Cerebellar nuclear complex (tissue), 1 donor: ENCODE data around the gene ARMS2.

Experiments used
- DNase-seq, 2 experiments: peaks; one replicate each; lab custom pipeline; 2025; lab: John Stamatoyannopoulos, UW

Gene ARMS2

GRCh38 chr10:122450353-122450990 is 4.0 kb upstream of the ARMS2 start:
- no peak for DNase-seq

GRCh38 chr10:122454071-122454470 is 382 bp upstream of the ARMS2 start:
- DNase-seq, result no peak

GRCh38 chr10:122455376-122456079 is 1.1 kb downstream of the ARMS2 start:
- DNase-seq, result no peak

- no peak for DNase-seq
Measured at GRCh38 chr10:122457934-122458333, 3.5 kb downstream of the ARMS2 start.

DNA sequence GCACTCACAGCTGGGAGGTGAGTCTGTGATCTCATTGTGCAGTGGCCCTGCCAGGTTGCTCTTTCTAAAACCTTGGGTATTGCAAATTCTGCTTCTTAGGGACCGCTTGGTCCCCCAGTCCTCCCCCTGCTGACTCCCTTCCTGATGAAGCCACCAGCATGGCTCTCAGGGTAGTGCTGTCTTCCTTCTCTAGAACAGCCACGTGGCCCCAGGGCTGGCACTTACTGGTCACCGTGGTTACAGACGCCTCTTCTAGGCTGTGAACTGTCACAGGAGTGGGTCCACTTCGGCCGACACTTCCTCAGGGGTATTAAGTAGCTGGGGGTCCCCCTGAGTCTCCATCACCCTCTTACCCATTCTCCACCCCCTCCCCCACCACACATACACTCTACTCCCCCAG is 4.2 kb downstream of the ARMS2 start:
- no peak for DNase-seq

- DNase-seq, result no peak
Measured at GRCh38 chr10:122459561-122460273, 5.3 kb downstream of the ARMS2 start.

DNA sequence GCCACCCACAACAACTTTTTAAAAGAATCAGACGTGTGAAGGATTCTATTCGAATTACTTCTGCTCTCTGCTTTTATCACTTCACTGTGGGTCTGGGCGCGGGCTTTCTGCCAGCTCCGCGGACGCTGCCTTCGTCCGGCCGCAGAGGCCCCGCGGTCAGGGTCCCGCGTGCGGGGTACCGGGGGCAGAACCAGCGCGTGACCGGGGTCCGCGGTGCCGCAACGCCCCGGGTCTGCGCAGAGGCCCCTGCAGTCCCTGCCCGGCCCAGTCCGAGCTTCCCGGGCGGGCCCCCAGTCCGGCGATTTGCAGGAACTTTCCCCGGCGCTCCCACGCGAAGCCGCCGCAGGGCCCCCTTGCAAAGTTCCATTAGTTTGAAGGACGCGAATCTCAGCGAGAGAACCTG is 6.4 kb downstream of the ARMS2 start:
- DNase-seq, result no peak

- no peak for DNase-seq
Measured at GRCh38 chr10:122461367-122461728, 6.9 kb downstream of the ARMS2 start, which contains the start of gene HTRA1. Gene HTRA1 (plus strand): TSS chr10:122461553. CDS start chr10:122461653, 100 bp downstream.

- no peak for DNase-seq
Measured at GRCh38 chr10:122461729-122462532, 7.5 kb downstream of the ARMS2 start.

GRCh38 chr10:122462533-122463465 is 8.3 kb downstream of the ARMS2 start:
- DNase-seq, result no peak

GRCh38 chr10:122463466-122464249 is 9.2 kb downstream of the ARMS2 start:
- no peak for DNase-seq

- DNase-seq, result no peak
Measured at GRCh38 chr10:122464250-122464510, 9.7 kb downstream of the ARMS2 start.

GRCh38 chr10:122464586-122464985 is 10.1 kb downstream of the ARMS2 start:
- DNase-seq, result no peak

DNA sequence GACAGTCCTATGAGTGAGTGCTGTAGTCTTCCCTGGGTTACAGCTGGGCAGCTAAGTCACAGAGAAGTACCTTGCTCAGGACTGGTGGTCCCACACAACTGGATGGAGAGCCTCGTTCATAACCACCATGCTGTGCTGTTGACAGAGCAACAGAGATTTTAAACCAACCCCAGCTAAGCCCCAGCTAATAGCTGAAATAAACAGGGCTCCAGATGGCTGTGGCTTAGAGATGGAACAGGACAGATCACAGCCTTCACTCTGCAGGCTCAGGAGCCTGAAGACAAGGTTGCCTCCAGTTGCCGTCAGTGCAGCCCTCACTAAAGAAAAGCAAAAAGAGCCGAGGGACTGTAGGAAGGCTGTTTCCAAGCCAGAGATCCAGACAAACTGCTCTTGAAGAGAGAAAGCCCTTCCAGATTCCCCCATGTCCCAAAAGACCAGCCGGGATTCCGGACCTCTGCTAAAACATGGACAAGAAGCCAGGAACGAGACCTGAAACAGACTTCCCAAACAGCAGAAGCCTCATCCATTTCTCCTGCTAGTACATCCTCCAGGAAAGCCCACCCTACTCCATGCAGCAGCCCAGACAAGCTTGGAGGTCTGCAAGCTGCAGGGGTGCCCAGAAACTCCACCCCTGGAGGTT is 11.1 kb downstream of the ARMS2 start:
- no peak for DNase-seq

DNA sequence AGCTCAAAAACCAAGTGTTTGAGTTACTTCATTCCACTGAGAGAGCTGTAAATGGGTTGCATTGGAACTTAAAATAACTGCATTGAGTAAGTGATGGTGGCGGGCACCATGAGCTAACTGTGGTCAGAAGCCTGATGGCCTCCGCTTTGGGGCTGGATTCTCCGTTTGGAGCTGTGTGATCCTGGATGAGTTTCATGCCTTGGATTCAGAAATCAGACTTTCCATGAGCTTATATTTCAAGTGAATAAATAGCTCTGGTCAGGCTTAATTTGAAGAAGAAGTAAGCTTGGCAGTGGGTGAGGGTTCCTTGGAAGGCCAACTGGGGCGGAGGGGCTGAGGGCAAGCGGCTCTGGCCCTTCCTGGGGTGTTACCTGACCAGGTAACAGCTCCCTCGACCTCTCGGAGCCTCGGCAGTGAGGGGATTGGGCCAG is 12.5 kb downstream of the ARMS2 start:
- no peak for DNase-seq

- no peak for DNase-seq
Measured at GRCh38 chr10:122467701-122468100, 13.2 kb downstream of the ARMS2 start.

DNA sequence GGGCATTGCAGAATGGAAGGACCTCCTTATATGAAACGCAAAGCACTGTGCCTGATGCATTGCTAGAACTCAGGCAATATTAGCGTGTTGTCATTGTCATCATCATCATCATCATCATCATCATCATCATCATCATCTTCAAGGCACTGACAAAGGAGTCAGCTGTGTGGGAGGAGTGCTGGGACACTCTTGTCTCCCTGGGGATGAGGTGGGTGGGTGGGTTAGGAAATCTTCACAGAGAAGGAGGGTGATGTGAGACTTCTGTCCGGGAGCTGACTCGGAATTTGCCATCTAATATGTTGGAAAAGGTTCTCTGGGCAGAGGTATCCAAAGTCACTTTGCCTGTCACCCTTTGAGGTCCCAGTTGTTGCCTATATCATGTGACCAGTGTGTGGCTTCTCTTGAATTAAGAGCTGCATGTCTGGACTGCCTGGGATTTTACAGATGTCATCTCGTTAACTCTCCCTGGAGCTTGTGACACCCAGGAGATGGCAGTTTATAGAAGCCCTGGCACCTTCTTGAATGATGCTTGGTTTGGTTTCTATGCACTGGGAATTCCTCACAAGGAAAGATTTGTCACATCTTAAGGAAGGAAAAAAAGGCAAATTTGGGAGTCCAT is 14.0 kb downstream of the ARMS2 start:
- DNase-seq, result no peak

DNA sequence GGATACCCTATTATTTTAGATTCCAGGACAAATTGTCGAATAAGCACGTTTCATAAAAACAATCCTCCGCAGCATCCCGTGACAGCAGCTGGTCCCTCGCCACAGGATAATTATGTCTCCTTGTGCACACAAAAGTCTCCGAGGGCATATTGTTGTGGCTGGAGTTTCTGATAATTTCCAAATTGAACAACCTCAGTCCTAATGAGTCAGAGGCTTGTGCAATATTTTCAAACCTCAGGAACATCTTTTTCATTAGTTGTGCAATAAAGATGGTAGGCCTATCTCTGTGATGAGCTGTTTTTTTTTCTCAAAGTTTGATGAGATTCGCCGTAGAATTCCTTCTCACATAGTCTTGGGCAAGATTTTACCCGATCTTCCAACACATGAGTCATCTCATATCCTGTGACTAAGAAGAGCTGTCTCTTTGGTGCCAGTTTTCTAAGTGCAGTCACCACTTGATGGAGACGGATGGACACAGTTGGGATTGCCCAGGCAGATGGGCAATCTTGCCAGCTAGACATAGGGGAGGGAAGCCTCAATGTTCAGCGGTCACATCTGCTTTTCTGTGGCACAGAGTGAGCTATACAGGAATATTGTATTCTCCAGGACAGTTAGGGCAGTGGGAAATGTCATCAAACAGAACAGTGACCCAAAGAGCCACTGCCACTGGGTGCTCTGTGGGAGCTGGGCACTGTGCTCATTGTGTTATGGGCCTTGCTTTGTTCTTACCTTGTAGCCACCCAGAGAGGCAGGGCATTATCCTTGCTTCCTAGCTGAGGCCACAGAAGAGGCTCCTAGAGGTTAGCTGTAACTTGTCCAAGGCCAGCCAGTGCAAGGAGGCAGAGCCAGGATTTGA is 14.7 kb downstream of the ARMS2 start:
- no peak for DNase-seq

GRCh38 chr10:122469848-122470247 is 15.4 kb downstream of the ARMS2 start:
- DNase-seq, result no peak
